OCI-LY1 (cell line): ENCODE results near the gene VEPH1.

Source experiments
- CTCF ChIP-seq: fragments of 200-600 bp; sonication (generic), shearing (Covaris generic); IDR thresholded peaks from 2 replicates; pipeline ENCODE4 v1.5.1; 2017; ENCODE audit warnings: mild to moderate bottlenecking, antibody characterized with exemption, low read length, moderate library complexity, mixed read lengths
- EZH2 ChIP-seq: fragments of 200-600 bp; sonication (generic), shearing (Covaris generic); IDR thresholded peaks from 2 replicates; pipeline ENCODE4 v1.8.0; 2017; ENCODE audit warnings: borderline replicate concordance, mixed run types, mild to moderate bottlenecking, antibody characterized with exemption, low read length, moderate library complexity, mixed read lengths

- TF ChIP-seq CTCF (no peak), EZH2 (no peak)
These were observed 95.4 kb downstream of the VEPH1 start for GRCh38 chr3:157407769-157408168.
